Measurements from ENCODE around the gene AKAP13.

DNA sequence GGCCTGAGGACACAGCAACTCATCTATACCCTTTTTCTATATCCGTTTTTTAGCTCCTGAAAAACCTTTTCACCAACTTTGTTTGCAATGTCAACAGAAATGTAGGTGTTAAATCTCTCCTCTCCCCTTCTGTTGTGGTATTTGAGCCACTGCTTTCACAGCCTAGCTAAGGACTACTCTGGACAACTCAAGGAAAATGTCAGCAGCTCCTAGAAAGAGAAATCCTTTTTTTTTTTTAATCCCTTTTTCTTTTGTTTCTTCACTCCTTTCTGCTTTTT lies 237.8 kb downstream of the AKAP13 start:
- TF ChIP-seq, protein P1, sequence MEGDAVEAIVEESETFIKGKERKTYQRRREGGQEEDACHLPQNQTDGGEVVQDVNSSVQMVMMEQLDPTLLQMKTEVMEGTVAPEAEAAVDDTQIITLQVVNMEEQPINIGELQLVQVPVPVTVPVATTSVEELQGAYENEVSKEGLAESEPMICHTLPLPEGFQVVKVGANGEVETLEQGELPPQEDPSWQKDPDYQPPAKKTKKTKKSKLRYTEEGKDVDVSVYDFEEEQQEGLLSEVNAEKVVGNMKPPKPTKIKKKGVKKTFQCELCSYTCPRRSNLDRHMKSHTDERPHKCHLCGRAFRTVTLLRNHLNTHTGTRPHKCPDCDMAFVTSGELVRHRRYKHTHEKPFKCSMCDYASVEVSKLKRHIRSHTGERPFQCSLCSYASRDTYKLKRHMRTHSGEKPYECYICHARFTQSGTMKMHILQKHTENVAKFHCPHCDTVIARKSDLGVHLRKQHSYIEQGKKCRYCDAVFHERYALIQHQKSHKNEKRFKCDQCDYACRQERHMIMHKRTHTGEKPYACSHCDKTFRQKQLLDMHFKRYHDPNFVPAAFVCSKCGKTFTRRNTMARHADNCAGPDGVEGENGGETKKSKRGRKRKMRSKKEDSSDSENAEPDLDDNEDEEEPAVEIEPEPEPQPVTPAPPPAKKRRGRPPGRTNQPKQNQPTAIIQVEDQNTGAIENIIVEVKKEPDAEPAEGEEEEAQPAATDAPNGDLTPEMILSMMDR (IDR thresholded peaks at IDR 0.05): no peak
- TF ChIP-seq POLR2A (IDR thresholded peaks at IDR 0.05) (no peak), EP300 (IDR thresholded peaks at IDR 0.05) (no peak)
